GM18502 (cell line): ENCODE results near the gene TXNRD2.

ENCODE experiments used
- ATAC-seq: cut with Tn5 transposase; IDR thresholded peaks from one replicate; pipeline ENCODE4 v1.9.1; 2021; ENCODE audit warnings: mild to moderate bottlenecking; ENCODE audit not compliant: unreplicated experiment, poor library complexity

Gene TXNRD2

GRCh38 chr22:19871023-19871844, 70.4 kb downstream of the TXNRD2 start:
- no peak for ATAC-seq

GRCh38 chr22:19870153-19871022, 71.2 kb downstream of the TXNRD2 start:
- no peak for ATAC-seq

GRCh38 chr22:19869497-19870152, 72.0 kb downstream of the TXNRD2 start:
- ATAC-seq: no peak

- no peak for ATAC-seq
Observed at GRCh38 chr22:19868773-19869471, 72.7 kb downstream of the TXNRD2 start.

GRCh38 chr22:19868333-19868732, 73.3 kb downstream of the TXNRD2 start:
- no peak for ATAC-seq

- ATAC-seq: no peak
Observed at GRCh38 chr22:19867617-19868016, 74.0 kb downstream of the TXNRD2 start.

GRCh38 chr22:19866665-19867009, 75.0 kb downstream of the TXNRD2 start:
- no peak for ATAC-seq

GRCh38 chr22:19865141-19865829, 76.3 kb downstream of the TXNRD2 start:
- no peak for ATAC-seq

- no peak for ATAC-seq
Observed at GRCh38 chr22:19864538-19865106, 77.0 kb downstream of the TXNRD2 start.

GRCh38 chr22:19863571-19863970, 78.0 kb downstream of the TXNRD2 start:
- no peak for ATAC-seq

- no peak for ATAC-seq
Observed at GRCh38 chr22:19862619-19863246, 78.9 kb downstream of the TXNRD2 start.

GRCh38 chr22:19859861-19860510, 81.6 kb downstream of the TXNRD2 start:
- no peak for ATAC-seq

- ATAC-seq: no peak
Observed at GRCh38 chr22:19857382-19857781, 84.2 kb downstream of the TXNRD2 start.

GRCh38 chr22:19855504-19856409, 85.9 kb downstream of the TXNRD2 start:
- peak; percentile 19 for ATAC-seq

- peak; percentile 83 for ATAC-seq
Observed at GRCh38 chr22:19854778-19855503, 86.7 kb downstream of the TXNRD2 start, which contains the start of the genes GNB1L and RTL10. Gene GNB1L, minus strand, starts transcription at chr22:19854874. Its CDS starts 33,519 bp downstream, at chr22:19821355. Gene RTL10, minus strand, starts transcription at chr22:19854874. Its CDS starts 2,613 bp downstream, at chr22:19852261.

- peak; percentile 2 for ATAC-seq
Observed at GRCh38 chr22:19853879-19854777, 87.5 kb downstream of the TXNRD2 start.
